NCI-H345 treated with DMSO at 0.1 percent for 48 hours (cell line): ENCODE data around the gene MINDY4.
A peak's percentile ranks its signal among the peaks of the same experiment; 100 is the strongest.

ENCODE experiments used
- DNase-seq: peaks from one replicate; lab custom pipeline; 2025; ENCODE audit not compliant: unreplicated experiment; lab: John Stamatoyannopoulos, UW

MINDY4 gene

DNA sequence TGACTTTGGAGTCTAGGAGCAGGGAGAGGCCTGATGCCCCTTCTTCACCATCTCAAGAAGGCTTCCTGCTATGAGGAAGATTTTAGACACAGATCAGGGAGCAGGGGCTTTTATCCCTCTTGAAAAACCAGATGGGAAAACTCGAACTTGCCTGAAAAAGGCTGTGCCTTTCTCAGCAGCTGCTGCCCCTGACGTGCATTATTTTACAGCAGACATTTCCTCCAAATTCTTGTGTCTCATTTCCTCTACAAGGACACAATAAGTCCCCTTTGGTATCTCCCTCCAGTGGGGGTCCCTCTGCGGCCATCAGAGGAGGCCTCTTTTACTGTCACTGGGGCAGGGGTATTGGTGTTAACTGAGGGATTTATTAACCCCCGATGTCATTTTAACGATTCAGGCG is 102.4 kb downstream of the MINDY4 start:
- DNase-seq = no peak

DNA sequence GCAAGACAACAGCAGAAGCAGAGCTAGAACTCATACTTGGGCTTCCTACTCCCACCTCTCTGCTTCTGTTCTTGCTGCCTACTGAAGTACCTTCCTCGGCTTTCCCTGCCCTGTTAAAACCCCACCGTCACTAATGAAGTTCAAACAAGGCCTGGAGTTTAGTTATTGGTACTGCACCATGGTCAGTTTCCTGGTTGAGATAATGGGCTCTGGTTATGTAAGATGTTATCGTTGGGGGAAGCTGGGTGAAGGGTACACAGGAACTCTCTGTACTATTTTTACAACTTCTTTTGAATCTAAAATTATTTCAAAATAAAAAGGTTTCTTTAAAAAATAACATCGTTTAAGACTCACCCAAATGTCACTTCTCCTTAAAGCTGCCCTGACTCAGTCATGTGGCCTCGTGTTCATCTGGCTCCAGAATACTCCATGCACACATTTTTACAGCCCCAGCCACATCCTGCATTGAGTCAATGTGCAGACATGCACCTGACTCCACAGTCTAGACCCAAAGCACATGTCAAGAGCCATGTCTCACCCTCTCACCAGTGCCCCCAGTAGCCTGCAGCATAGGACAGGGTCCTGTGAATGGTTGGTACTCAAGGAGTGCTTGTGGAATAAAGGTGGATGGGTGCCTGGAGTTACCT is 103.6 kb downstream of the MINDY4 start:
- DNase-seq = no peak

DNA sequence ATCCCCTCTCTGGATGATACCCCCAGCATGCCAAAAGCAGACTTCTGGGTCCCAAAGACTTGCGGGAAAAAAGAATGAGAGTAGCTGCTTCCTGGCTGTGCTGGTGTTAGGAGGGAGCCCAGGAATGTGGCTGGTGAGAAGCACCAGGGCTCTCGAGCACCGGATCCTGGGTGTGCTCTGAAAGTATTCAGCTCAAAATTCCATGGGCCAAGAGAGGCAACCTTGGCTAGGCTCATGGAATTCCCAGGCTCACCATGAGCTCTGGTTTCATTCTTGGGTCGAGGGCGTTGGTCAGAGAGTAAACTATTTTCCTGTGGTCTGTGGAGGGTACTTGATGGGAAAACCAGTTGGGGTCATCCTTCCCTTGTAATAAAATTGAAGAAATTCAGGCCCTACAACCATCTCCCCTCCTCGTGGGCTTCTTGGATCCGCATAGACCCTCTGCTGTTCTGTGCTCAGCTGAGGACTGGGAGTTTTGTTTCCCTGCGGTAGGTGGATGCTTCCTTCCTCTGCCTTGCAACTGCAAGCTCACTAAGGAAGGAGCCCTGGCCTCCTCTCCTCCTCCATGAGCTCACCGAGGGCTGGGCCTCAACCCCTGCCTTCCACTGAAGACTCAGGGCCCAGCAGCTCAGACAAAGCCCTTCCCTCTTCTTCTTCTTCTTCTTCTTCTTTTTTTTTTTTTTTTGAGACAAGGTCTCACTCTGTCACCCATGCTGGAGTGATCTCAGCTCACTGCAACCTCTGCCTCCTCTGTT is 106.0 kb downstream of the MINDY4 start:
- no peak for DNase-seq

DNA sequence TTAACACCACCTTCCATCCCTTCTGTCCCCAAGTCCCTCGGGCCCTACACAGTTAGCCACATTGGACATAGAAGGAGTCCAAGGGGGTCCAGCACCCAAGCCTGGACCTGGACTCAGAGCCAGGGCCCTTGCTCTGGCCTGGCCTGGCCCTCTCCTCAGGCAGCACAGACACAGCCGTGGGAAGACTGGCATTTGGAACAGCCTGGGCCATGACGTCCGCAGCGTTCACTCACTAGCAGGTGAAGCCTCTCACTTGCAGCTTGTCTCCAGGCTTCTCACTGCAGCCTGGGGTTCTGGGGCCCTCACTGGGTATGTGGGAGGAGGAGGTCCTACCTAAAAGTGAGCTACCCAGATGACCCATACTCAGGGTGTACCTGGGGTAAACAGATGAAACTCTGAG is 106.8 kb downstream of the MINDY4 start:
- DNase-seq = no peak

DNA sequence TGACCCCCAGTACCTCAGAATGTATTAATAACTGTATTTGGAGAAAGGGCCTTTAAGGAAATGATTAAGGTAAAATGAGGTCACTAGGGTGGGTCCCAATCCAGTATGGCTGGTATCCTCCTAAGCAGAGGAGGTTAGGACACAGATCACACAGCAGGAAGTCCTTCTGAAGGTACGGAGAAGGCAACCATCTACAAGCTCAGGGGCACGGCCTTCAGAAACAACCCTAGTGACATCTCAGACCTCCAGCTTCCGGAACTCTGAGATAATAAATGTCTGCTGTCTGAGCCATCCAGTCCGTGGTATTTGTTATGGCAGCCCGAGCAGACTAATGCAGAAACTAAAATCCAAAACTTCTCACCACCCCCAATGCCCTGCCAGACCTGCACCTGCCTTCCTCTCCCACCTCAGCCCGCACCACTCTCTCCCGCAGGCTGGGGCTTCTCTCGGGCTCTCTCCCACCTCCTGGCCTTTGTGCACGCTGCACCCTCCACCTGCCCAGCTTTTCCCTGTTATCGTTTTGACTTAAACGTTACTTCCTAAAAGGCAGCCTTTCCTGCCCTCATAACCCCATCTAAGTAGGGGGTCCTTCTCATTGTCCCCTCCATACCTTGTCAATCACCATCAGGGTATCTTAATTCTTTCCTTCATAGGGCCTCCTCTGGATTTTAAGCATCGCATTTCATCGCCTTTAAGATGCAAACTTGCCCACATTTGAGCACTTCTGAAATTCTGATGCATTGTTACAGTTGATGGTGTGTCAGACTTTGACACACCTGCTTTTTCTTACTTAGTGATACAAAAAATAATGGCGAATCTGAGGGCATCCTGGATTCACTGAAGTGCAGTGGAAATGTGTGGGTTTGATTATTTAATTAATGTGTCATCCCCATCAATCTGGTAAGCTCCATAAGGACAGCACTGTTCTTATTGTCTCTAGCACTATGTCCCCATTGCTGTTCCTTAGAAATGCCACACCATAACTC is 108.2 kb downstream of the MINDY4 start:
- DNase-seq = no peak

DNA sequence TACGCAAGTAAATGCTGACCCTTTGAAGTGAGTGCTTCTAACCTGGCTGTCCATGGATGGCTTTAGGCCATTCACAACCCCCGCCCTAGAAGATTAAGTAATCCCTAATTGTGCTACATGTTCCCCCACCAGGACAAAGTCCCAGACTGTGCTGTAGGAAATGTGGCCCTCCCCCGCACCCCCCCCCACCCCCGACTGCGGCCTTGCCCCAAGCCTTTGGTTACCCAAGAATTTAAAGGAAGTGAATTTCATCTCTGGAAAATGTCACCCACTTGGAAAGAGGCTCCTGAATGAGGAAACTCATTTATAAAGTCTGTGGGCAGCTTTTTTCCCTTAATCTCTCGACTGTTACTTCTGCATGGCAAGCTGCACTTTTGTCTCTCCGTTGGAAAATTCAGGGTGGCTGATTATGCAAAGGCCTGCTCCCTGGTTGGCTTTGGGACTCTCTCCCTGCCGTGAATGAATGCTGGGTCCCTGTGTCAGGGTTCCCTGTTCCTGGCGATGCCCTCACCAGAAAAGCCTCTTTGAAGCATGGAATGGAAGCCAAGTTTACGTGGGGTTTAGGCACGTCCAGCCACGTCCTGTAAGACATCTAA is 109.0 kb downstream of the MINDY4 start:
- no peak for DNase-seq

DNA sequence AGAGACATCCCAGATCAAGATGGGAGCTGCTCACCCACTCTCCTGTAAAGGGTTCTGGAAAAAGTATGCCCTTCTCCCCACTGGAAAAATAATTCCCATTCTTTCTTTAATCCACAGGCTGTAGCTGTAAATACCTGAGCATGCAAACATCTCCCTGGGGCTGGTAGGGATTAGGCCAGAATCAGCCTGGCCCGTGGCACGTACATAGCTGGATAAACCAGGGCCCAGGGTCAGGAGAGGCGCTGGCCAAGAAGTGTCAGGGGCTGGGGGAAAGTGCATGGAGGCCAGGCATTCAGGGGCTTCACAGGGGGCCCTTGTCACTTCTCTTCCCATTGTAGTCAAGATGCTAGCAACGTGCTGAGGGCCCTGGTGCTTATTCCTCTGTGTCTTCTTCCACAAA is 109.7 kb downstream of the MINDY4 start:
- no peak for DNase-seq

DNA sequence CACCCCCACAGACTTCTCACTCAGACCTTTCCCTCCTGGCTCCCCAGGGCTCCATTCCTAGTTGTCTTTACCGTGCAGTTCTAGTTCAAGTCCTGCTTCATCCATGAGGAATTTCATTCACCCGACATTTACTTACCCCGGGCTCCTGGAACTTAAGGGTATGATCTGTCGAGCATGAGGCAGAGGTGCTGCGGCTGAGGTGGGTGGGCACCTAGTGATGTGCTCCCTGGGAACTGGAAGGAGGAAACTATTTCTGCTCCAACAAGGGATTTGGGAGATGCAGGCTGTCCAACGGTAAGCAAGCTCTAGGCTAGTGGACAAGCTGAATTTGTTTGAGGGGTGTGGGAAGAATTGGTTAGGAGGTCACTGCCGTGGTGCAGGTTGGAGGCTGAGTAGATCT is 110.2 kb downstream of the MINDY4 start:
- no peak for DNase-seq

DNA sequence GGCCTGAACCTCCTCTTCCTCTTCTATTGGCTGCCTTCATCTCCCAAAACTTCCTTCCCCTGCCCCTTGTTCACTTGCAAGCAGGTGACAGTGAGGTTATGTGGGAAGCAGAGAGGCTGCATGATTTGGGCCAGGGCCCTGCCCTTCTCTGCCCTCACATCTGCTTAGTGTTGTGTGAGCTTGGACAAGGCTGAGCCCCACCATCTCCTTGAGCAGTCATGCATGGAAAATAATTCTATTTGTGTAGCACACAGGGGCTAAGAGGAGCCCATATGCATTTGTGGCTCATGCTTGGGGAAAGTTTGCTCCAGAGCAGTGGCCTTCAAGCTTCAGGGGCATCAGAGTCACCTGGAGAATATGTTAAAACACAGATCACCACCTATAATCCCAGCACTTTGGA is 113.7 kb downstream of the MINDY4 start:
- DNase-seq = no peak

DNA sequence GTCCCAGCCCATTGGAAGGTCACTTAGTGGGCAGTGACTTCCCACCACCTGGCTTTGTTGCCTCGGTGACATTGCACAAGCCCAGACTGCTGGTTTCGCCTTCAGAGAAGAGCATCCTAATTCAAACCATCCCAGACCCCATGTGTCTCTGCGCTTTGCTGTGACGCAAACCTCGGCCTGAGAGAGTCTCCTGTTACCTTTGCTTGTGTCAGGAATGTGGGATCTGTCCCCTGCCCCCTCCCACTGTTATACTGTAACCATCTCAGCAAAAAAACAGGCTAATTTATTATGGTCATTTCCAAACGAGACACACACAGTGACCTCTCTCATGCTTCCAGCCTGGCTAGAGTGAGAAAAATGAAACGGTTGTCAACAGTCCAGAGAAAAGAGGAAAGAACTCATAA is 115.4 kb downstream of the MINDY4 start:
- DNase-seq = no peak

DNA sequence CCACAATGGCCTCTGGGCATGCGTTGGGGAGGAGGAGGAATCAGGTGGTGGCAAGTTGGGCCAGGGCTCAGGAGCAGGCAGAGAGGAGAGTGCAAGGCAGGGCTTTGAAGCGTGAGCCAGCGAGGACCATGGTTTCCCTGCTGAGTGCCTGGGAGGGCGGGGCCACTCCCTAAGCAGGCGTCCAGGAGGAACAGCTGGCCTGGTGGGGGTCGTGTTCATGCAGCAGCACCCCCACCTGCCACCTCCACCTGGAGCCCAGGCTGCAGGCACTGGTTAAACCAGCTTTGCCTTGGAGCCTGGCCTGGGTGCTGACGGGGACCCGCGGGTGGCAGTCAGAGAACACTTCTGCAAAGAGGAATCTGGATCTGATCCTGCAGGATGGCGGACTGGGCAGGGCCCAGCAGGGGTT is 116.3 kb downstream of the MINDY4 start:
- peak; percentile 89 for DNase-seq

DNA sequence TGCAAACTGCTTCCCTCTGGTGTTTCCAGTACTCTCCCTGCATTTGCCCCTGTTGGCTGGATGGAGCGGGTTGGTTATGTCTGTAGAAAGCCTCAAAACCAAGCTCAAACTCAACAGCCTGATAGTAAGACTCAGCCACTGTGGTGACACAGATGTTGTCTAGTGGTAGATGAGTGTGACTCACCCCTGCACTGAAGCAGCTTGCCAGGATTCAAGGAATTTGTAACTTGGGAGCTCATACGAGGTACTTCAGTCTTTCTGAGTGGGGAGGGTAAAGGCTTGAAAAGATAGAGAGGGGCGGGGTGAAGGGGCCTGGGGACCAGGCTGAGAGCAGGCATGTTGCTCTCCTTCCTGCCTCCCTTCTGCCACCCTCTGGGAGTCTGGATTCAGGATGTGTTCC is 117.5 kb downstream of the MINDY4 start:
- DNase-seq = no peak

DNA sequence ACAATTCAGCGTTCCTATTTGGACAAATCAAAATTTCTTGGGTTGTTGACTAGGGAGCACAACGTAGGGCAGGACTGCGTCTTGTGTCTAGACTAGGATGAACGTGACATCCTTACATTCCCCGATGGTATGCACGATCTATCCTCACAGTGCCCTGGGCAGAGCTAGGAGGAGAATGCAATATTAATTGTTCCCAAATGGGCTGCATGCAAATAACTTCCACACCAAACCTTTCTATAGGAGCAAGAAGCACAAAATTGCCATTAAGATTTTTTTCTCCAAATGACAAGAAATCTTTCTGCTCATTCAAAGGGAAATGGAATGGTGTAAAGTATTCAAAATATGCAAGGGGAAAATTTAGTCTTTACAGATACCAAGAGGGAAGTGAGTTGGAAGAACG is 119.0 kb downstream of the MINDY4 start:
- no peak for DNase-seq

DNA sequence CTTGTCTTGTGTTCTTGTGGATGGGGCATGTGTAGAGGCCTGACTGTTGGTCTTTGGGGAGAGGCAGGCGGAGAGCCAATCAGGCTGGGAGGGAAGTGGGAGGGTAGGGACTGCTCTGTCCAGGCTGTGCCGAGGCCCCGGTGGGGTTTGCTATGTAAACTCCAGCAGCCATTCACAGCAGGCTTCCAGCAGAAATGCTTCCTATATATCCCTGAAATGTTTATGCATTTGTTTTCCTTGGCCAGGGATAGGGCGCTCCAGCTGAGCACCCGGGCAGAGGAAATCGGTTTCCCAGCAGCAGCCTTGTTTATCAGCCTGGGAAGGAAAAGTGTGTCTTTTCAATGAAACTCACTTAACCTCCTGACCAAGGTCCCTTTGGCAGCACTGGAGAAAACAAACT is 122.1 kb downstream of the MINDY4 start:
- peak; percentile 70 for DNase-seq

DNA sequence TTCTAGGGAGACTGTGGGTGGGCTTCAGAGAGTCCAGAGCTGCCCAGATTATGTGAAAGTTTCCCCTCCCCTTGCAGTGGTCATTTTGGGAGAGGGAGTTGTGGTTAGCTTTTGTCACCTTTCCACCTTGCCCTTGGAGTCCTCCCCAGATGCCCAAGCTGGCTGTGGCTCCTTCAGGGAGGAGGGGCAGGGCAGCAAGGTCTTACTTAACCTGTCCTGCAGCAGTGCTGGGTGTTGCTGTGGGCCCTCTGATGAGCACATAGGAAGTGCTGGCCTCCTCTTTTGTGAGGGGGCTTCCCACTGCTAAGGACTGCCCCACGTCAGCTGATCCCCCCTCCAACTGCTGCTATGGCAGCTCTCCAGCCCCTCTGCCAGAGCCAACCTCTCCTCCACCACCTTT is 122.8 kb downstream of the MINDY4 start:
- DNase-seq = no peak

DNA sequence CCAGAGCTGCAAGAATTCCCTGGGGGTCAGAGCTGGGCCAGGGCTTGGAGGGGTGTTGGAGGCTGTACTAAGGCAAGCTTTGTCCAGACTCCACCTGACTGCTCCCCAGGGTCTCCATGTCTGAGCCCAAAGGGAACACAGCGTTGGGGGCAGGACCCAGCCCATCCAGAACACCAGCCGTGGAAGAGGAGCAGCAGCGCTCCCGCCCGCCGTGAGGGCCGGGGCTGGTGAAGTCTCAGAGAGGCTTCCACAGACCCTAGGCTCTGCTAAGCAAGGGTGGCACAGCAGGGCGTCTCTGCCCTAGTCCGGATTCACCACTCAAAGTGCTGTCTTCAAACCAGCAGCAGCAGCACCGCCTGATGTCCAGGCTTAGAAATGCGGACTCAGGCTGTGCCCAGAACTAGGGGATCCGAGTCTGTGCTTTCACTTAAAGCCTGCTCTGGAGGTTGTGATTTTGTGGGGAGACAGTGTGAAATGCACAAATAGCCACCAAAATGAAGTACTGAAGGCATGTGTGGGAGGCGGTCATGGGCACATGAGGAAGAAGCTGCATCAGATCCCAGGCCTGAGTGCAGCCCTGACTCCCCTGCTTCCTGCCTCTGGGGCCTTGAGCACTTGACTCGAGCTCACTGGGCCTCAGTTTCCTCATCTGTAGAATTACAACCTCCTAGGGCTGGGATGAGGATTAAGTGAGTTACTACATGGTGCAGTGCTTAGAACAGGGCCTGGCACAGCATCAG is 123.8 kb downstream of the MINDY4 start:
- no peak for DNase-seq

DNA sequence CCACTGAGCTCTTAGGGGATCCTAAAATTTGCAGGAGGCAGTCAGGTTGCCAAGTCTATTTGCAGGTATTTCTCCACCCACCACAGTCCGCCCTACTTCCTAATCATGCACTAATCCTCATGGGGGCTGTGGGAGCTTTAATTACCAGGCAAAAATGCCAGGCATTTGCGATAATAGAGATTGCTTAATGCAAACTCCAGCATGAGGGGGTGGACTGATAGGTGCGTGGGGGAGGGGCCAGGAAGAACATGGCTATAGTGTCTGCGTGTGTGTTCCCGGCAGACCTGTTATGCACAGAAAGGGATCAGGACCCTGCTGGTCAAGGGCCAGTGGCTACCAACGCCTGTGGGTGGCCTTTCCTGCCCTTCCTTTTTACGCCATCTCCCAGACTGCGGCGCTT is 124.8 kb downstream of the MINDY4 start:
- DNase-seq = no peak

DNA sequence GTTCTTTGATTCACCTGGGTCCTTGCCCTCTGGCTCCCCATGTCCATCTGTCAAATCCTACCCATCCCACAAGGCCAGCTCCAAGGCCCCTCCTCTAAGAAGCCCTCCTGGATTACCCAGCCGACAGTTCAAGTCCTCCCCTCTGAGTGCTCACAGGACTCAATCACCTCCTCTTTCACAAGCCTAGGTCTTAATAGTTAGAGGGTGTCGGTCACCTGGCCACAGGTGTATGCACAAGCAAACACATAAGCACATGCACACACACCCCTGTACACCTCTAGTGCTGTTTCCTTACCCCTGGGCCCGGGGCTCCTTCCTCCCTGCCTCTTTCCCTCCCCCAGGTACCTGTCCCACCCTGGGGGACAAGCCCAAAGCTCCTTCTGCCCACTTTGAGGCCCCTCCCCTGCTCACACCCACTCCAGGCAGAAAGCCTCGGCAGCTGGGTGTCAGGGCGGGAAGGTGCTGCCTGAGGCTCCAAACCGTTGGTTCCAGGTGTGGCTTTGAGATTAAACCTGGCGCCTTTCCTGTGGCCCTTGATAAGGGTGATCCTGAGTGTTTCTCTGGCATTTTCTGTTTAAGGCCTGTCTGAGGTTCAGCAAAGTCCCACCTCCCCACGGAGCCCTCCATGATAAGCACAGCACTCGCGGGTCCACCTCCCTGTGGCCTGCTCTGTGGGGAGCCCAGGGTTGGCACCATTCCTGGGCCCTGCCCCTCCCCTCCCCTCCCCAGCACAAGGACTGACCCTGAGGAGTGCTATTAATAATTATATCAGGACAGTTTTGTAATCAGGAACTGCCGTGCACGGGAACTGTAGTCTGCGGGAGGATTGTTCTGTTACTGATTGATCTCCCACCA is 125.8 kb downstream of the MINDY4 start:
- DNase-seq = no peak

DNA sequence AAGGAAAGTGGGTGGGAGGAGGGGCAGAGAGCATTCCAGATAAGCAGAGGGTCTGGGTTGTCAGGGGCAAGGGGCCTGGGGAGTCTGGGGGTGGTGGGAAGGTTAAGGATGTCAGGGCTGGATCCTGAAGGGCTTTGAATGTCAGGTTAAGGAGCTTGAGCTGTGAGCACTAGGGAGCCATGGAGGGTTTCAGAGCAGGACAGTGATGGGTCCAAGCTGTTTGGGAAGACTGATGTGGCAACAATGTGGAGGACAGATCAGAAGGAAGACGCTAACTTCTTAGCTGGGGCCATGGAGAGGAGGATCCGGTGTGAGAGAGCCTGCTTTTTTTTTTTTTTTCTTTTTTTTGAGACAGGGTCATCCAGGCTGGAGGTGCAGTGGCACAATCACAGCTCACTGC is 126.6 kb downstream of the MINDY4 start:
- no peak for DNase-seq

DNA sequence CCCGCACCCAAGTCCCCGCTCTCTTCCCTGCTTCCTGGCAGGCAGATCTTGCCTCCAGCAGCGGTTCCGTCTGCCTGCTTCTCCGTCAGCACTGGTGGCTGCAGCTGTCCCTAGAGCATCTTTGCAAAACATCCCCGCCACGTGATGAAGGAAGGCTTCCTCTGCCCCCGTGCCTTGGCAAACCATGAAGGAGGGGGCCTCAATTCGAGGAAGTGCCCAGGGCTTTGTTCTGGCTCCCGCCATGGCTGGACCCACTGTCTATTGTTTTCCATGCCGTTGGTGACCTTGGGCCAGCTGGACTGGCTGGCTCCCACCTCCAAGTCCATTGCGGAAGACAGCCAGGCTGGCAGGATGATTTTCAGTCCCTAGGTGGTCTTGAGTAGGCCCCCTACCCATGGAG is 127.2 kb downstream of the MINDY4 start:
- no peak for DNase-seq
